Measurements from ENCODE around the gene ARID3B.
"Not testable (repeated sequence)": the region's sequence is repeated elsewhere in the genome, so short reads cannot be mapped to it uniquely, and the experiment has no call there.

ARID3B gene

GRCh38 chr15:74535388-74536084, 5.5 kb upstream of the ARID3B start:
- DNase-seq (ENCODE audit: low read depth in 4 of 4, low spot score in 1 of 4) = no peak

GRCh38 chr15:74537736-74538135, 3.3 kb upstream of the ARID3B start:
- DNase-seq (ENCODE audit: low read depth in 4 of 4, low spot score in 1 of 4) = no peak

- not testable (repeated sequence) for DNase-seq (ENCODE audit: low read depth in 4 of 4, low spot score in 1 of 4)
Measured at GRCh38 chr15:74539521-74539920, 1.5 kb upstream of the ARID3B start.

- no peak for DNase-seq (ENCODE audit: low read depth in 4 of 4, low spot score in 1 of 4)
Measured at GRCh38 chr15:74540161-74540760, 759 bp upstream of the ARID3B start.

DNA sequence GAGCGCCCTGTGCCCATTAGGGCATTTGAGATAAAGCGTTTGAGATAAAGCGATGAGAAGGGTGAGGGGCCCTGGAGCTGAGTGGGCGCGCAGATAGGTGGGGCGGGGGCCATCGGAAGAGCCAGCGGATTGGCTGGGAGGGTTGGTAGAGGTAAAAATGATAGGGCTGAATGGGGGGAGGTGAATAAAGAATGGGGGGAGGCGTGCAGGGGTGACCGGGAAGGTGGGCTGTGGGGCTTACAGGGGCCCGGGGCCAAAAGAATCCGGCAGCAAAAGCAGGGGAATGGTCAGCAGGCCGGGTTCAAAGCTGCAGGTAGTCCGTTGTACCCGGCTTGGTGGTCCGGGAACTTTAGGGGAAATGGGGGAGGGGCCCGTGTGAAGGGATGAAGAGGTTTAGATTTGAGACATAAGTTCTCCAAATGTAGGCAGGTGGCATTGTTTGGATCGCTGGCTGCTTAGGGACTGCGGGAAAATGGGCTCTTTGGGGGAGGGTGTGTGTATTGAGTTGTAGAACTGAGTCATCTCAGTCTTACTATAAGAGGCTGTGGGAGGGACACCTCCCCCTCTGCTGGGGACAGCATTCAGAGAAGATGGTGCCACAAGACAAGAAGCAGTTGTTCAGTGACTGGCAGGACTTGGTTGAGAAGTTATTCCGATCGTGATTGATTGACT, 610 bp downstream of the ARID3B start:
- peak; percentile 16 to 64 (median 30) for DNase-seq (ENCODE audit: low read depth in 4 of 4, low spot score in 1 of 4)

GRCh38 chr15:74542166-74543042, 1.4 kb downstream of the ARID3B start:
- no peak for DNase-seq (ENCODE audit: low read depth in 4 of 4, low spot score in 1 of 4)

DNA sequence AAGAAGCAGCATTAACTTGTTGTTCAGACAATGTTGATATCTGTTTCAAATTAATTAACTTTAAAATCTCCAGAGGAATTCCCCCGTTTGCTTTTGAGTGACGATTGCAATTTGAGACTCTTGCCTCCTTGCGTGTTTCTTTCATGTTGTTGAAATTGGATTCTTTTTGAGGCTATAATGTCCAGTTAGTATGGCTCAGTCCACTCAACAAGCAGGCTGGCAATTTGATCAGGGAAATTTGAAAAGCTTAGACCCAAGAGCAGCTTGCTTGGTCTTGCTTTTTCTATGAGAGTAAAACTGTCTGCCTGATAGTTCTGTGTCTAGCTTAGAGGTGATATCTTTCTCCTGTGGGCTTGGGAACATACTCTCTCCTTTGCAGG, 2.0 kb downstream of the ARID3B start:
- no peak for DNase-seq (ENCODE audit: low read depth in 4 of 4, low spot score in 1 of 4)

GRCh38 chr15:74543583-74543982, 2.6 kb downstream of the ARID3B start:
- no peak for DNase-seq (ENCODE audit: low read depth in 4 of 4, low spot score in 1 of 4)

DNA sequence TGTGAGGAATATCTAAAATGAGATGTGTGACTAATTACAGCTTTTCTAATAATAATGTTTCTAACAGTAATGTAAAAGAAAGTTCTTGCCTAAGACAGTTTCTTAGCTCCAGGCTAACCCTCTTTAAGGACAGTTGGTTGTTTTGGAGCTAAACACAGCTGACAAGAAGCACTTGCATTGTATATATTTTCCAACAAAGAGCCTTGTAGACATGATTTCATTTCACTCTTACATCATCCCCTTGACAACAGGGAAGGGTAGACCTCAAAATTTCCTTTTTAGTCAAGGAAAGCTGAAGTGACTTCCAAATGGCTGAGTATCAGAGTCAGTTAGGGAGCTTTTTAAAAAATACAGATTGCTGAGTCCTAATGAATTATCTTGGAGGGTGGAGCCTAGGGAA, 4.1 kb downstream of the ARID3B start:
- DNase-seq (ENCODE audit: low read depth in 4 of 4, low spot score in 1 of 4) = no peak

- peak; percentile 69 to 96 (median 86) for DNase-seq (ENCODE audit: low read depth in 4 of 4, low spot score in 1 of 4)
Measured at GRCh38 chr15:74545776-74546656, 5.0 kb downstream of the ARID3B start.

- DNase-seq (ENCODE audit: low read depth in 4 of 4, low spot score in 1 of 4) = no peak
Measured at GRCh38 chr15:74547616-74548015, 6.6 kb downstream of the ARID3B start.

- DNase-seq (ENCODE audit: low read depth in 4 of 4, low spot score in 1 of 4) = no peak
Measured at GRCh38 chr15:74548241-74548640, 7.2 kb downstream of the ARID3B start.

DNA sequence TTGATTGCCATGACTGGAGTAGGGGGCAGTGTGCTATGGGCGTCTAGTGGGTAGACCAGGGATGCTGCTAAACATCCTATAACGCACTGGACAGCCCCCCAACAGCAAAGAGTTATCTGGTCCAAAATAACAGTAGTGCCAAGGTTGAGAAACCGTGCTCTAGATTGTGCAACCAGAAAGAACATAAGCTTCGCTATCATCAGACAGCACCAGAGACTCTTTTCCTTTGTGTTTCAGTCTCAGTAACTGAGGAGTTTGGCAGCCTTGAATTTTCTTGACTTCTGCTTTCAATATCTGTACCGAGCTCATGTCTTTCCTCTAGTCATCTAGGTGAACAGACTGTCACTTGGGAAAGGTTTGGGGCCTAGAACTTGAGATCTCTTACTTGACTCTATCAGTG, 8.8 kb downstream of the ARID3B start:
- DNase-seq (ENCODE audit: low read depth in 4 of 4, low spot score in 1 of 4) = no peak

GRCh38 chr15:74551714-74552113, 10.7 kb downstream of the ARID3B start:
- DNase-seq (ENCODE audit: low read depth in 4 of 4, low spot score in 1 of 4) = no peak

- no peak for DNase-seq (ENCODE audit: low read depth in 4 of 4, low spot score in 1 of 4)
Measured at GRCh38 chr15:74552773-74553441, 11.9 kb downstream of the ARID3B start.

DNA sequence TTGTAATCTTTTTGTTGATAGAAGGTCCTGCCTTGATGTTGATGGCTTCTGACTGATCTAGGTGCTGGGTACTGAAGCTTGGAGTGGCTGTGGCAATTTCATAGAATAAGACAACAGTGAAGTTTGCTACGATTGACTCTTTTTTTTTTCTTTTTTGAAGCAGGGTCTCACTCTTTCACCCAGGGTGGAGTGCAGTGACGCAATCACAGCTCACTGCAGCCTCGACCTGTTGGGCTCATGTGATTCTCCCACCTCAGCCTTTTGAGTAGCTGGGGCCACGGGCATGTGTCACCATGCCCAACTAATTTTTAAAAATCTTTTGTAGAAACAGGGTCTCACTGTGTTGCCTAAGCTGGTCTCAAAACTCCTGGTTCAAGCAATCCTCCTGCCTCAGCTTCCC, 14.2 kb downstream of the ARID3B start:
- DNase-seq (ENCODE audit: low read depth in 4 of 4, low spot score in 1 of 4) = no peak

DNA sequence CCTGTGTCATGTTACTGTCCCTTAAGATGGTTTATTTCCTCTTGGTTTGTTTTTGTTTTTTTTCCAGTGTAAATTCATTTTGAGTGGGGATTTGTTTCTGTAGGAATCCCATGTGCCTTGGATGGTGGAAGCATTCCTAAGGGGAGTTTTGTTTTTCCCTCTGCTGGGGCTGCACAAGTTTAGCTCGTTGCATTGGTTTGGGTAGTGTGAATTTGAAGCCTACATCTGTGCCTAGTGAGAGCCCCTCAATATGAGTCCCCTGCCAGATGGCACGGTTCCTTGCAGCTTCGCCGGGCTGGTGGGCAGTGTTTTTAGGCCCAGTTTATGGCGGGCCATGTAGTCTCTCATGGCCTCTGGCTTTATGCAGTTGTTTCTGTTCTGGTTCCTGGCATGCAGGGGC, 17.7 kb downstream of the ARID3B start:
- no peak for DNase-seq (ENCODE audit: low read depth in 4 of 4, low spot score in 1 of 4)

GRCh38 chr15:74563442-74563841, 22.4 kb downstream of the ARID3B start:
- no peak for DNase-seq (ENCODE audit: low read depth in 4 of 4, low spot score in 1 of 4)

GRCh38 chr15:74564182-74564581, 23.2 kb downstream of the ARID3B start:
- DNase-seq (ENCODE audit: low read depth in 4 of 4, low spot score in 1 of 4) = no peak
